HepG2 (cell line): ENCODE results near the gene CITED4. TPM values are rescaled to one million over a fixed set of nuclear protein-coding genes. Genes with fewer than 3 reads are reported as not detected.

Experiments
- ATAC-seq: fragments of 200-7000 bp; cut with Tn5 transposase; 3 replicates; pipeline ENCODE4 v1.9.1; 2020; ENCODE audit warnings: mild to moderate bottlenecking, moderate library complexity
- BruUV-seq: library from RNA; stranded (reverse); fragments of 400-500 nt; replicated peaks from 2 replicates; lab custom pipeline; 2021; lab: Mats Ljungman, UMichigan
- CTCF ChIA-PET: fragments of 300-600 bp; formaldehyde crosslinking; extraction: SDS; loops from one replicate; lab custom pipeline; 2021; ENCODE audit warnings: low total read pairs, inconsistent platforms, low intra/inter-chr PET ratio; lab: Yijun Ruan, JAX
- POLR2A ChIA-PET: fragments of 350-600 bp; sonication (Branson Sonifier 250); formaldehyde crosslinking; loops from one replicate; lab custom pipeline; 2020; ENCODE audit warnings: antibody characterized with exemption, inconsistent platforms; lab: Yijun Ruan, JAX
- DNase-seq: peaks from one replicate; pipeline ENCODE4 v3.0.0-alpha.2; 2015; ENCODE audit warnings: low spot score
- FAIRE-seq: peaks from 3 replicates; lab custom pipeline; 2011; peaks lifted over from hg19 to GRCh38; lab: Jason Lieb, UNC
- H2AFZ ChIP-seq: one replicate; pipeline ENCODE4 v1.6.1; 2011; ENCODE audit warnings: low read length, inconsistent platforms
- H3K27ac ChIP-seq: fragments of 300-600 bp; 3 replicates; pipeline ENCODE4 v1.8.0; 2011; ENCODE audit warnings: mixed run types, mild to moderate bottlenecking, mixed read lengths, low read length, inconsistent platforms; ENCODE audit not compliant: insufficient read depth; ENCODE audit errors: extremely low read length
- H3K27me3 ChIP-seq, 2 experiments: fragments of 200-600 bp in 1 of 2; 2 replicates in 1 of 2; 3 replicates in 1 of 2; pipeline versions ENCODE4 v1.6.0 to v1.8.0; 2011; ENCODE audit warnings: low read length in 2 of 2, mild to moderate bottlenecking in 2 of 2, moderate library complexity in 2 of 2, inconsistent platforms in 1 of 2; ENCODE audit not compliant: insufficient read depth in 2 of 2, control insufficient read depth in 1 of 2
- H3K36me3 ChIP-seq, 2 experiments: fragments of 200-600 bp in 1 of 2; replicated peaks in 1 of 2; 2 replicates in 1 of 2; 3 replicates in 1 of 2; pipeline versions ENCODE4 v1.5.1 to v1.8.0; 2011; ENCODE audit warnings: low read length in 2 of 2, inconsistent platforms in 1 of 2; ENCODE audit not compliant: insufficient read depth in 2 of 2, control insufficient read depth in 1 of 2
- H3K4me1 ChIP-seq: 2 replicates; pipeline ENCODE4 v1.5.1; 2012; ENCODE audit warnings: low read length, inconsistent platforms; ENCODE audit not compliant: insufficient read depth
- H3K4me2 ChIP-seq: 2 replicates; pipeline ENCODE4 v1.6.0; 2011; ENCODE audit warnings: low read depth, low read length, inconsistent platforms
- H3K4me3 ChIP-seq, 3 experiments: fragments of 200-600 bp in 1 of 3; sonication (generic), shearing (Covaris generic) in 1 of 3; replicated peaks in 1 of 3; 2 replicates each; pipeline ENCODE4 v1.5.1; 2011 to 2016; ENCODE audit warnings: low read length in 3 of 3, inconsistent platforms in 2 of 3, low read depth in 2 of 3, mild to moderate bottlenecking in 2 of 3, control low read depth in 1 of 3, mixed read lengths in 1 of 3; ENCODE audit not compliant: insufficient read depth in 1 of 3
- H3K79me2 ChIP-seq: one replicate; pipeline ENCODE4 v1.6.1; 2011; ENCODE audit warnings: low read length, inconsistent platforms; ENCODE audit not compliant: insufficient read depth
- H3K9ac ChIP-seq: 2 replicates; pipeline ENCODE4 v1.6.0; 2011; ENCODE audit warnings: mild to moderate bottlenecking, low read depth, low read length, inconsistent platforms; ENCODE audit not compliant: insufficient read depth
- H3K9me3 ChIP-seq: 2 replicates; pipeline ENCODE4 v1.5.1; 2012; ENCODE audit warnings: mild to moderate bottlenecking, low read length
- H4K20me1 ChIP-seq: 2 replicates; pipeline ENCODE4 v1.6.0; 2011; ENCODE audit warnings: inconsistent platforms, mild to moderate bottlenecking, low read length, moderate library complexity; ENCODE audit not compliant: insufficient read depth
- GATAD2A ChIP-seq: IDR thresholded peaks from 2 replicates; pipeline ENCODE4 v1.6.1; 2016
- TOPORS ChIP-seq: sonication (generic); formaldehyde crosslinking; IDR thresholded peaks from 2 replicates; pipeline ENCODE4 v1.8.0; 2023; ENCODE audit warnings: mild to moderate bottlenecking, missing genetic modification reagents
- ZNF318 ChIP-seq: sonication (generic); formaldehyde crosslinking; IDR thresholded peaks from 2 replicates; pipeline ENCODE4 v1.4.0; 2020; ENCODE audit warnings: mild to moderate bottlenecking, missing genetic modification reagents
- ZNF34 ChIP-seq: sonication (generic); formaldehyde crosslinking; IDR thresholded peaks from 2 replicates; pipeline ENCODE4 v1.4.0; 2020; ENCODE audit warnings: mild to moderate bottlenecking, missing genetic modification reagents, borderline replicate concordance
- WGBS: methylation state at CpG from one replicate; pipeline ENCODE4 v1.1.6; 2017; ENCODE audit warnings: low lambda C conversion rate; 5-methylcytosine and 5-hydroxymethylcytosine counted together
- in situ Hi-C: cut with HindIII; loops from 2 replicates; pipeline ENCODE4 v1.10.0; 2017; ENCODE audit warnings: low pct_unique_long_range_greater_than_20kb; ENCODE audit not compliant: extremely low pct_ligation_motif_present
- intact Hi-C: fragments of 100-400 bp; cut with micrococcal nuclease; formaldehyde crosslinking; loops from one replicate; pipeline ENCODE4 v1.10.0; 2022; ENCODE audit not compliant: unreplicated experiment
- polyA plus RNA-seq, 8 experiments: library from polyadenylated mRNA; depleted of rRNA in 3 of 8; stranded (reverse) in 7 of 8; unstranded in 1 of 8; fragments of >200 nt; fragmentation: Illumina TruSeq in 4 of 8; extraction: Trizol in 4 of 8; gene quantifications; 2 replicates each; pipeline versions ENCODE4 v1.2.1 to v1.2.3, GENCODE V29; 2011 to 2016; ENCODE audit warnings: low read depth in 4 of 8, missing spikeins in 1 of 8, mixed read lengths in 1 of 8; ENCODE audit not compliant: insufficient read depth in 1 of 8
- total RNA-seq, 5 experiments: library from RNA; depleted of rRNA; stranded (reverse); fragments of >200 nt; fragmentation: Illumina TruSeq; extraction: Trizol; gene quantifications; 2 replicates each; pipeline ENCODE4 v1.2.3, GENCODE V29; 2016; ENCODE audit warnings: low read depth in 1 of 5
- TF ChIP-seq, protein P1 (sequence below): sonication (generic); formaldehyde crosslinking; IDR thresholded peaks from 2 replicates; pipeline ENCODE4 v1.4.0; 2020; ENCODE audit warnings: missing genetic modification reagents

Gene CITED4
- total and polyA plus RNA-seq, 2 of the 13 experiments (the other 11 are each of a cell fraction or from before 2014, with no cell fraction given): 1.5 to 9.9 TPM

GRCh38 chr1:40819101-40819500, 43.1 kb downstream of the CITED4 start (continued):
- TF ChIP-seq ZNF318 (CRISPR knock-in tag) (no peak), GATAD2A (CRISPR knock-in tag) (no peak)

DNA sequence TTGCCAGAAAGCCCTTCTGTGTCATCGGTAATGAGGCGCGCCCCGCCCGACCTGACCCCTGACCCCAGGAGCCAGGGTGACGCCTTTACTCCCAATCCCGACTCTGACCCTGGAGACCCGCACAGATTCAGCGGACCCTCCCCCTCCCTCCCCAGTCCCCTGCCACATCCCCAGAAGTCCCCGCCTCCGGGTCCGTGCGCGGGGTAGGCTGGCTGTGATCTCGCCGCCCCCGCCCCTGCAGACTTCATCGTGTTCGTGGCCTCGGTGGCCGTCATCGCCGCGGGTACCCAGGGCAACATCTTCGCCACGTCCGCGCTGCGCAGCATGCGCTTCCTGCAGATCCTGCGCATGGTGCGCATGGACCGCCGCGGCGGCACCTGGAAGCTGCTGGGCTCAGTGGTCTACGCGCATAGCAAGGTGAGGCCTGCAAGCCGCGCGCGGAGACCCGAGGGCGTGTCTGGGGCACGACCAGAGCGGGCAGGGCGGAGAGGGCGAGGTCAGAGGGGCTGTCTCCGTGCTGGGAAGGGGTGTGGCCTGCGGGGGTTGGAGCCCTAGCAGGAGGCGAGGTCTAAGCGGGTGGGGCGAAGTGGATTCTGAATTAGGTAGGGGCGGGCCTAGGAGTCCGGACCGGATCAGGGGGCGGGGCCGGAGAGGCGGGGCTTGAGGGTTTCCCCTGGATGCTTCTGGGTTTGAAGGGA, 43.8 kb downstream of the CITED4 start:
- H3K79me2 ChIP-seq: no peaks in the 10 kb centered on the region
- H3K4me3 ChIP-seq: no peak overlapping the region
- no TSS peak for BruUV-seq
- POLR2A ChIA-PET: no interaction called here
- no peak for DNase-seq
- no peaks in the 10 kb centered on the region for H3K36me3 ChIP-seq
- no peak overlapping the region for H3K4me2 ChIP-seq
- no peaks in the 10 kb centered on the region for H4K20me1 ChIP-seq
- no peak for ATAC-seq
- no peak overlapping the region for H3K27ac ChIP-seq
- 83% methylated on average over 55 of the region's 59 CpGs for WGBS
- H3K4me1 ChIP-seq: peaks cover 8% of the 10 kb centered on the region
- intact Hi-C loops (no loop called here), in situ Hi-C loops (no loop called here)
- no peak overlapping the region for H2AFZ ChIP-seq
- CTCF ChIA-PET: no interaction called here
- H3K9ac ChIP-seq: no peak overlapping the region
- H3K9me3 ChIP-seq: no peaks in the 10 kb centered on the region
- no peak for FAIRE-seq
- TF ChIP-seq TOPORS (CRISPR knock-in tag): no peak
- TF ChIP-seq, protein P1, sequence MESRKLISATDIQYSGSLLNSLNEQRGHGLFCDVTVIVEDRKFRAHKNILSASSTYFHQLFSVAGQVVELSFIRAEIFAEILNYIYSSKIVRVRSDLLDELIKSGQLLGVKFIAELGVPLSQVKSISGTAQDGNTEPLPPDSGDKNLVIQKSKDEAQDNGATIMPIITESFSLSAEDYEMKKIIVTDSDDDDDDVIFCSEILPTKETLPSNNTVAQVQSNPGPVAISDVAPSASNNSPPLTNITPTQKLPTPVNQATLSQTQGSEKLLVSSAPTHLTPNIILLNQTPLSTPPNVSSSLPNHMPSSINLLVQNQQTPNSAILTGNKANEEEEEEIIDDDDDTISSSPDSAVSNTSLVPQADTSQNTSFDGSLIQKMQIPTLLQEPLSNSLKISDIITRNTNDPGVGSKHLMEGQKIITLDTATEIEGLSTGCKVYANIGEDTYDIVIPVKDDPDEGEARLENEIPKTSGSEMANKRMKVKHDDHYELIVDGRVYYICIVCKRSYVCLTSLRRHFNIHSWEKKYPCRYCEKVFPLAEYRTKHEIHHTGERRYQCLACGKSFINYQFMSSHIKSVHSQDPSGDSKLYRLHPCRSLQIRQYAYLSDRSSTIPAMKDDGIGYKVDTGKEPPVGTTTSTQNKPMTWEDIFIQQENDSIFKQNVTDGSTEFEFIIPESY (CRISPR knock-in tag): 0 out of 2 replicates have a peak, but pooled peaks have one; percentile 14
- TF ChIP-seq ZNF34: no peak
- H3K27me3 ChIP-seq: peaks cover 0 to 8% of the 10 kb centered on the region in 2 experiments; a peak in 3 of 5 replicates
